Activated T-cell treated with anti-CD3 and anti-CD28 coated beads for 48 hours (primary cell): ENCODE results near the gene HJURP.

Source experiments
- DNase-seq: peaks from one replicate; pipeline ENCODE4 v3.0.0-alpha.2; 2020; ENCODE audit warnings: low read depth

The HJURP gene

GRCh38 chr2:233847248-233847898, 7.0 kb downstream of the HJURP start:
- no peak for DNase-seq

GRCh38 chr2:233846387-233847247, 7.7 kb downstream of the HJURP start:
- no peak for DNase-seq

GRCh38 chr2:233845301-233846060, 8.9 kb downstream of the HJURP start:
- no peak for DNase-seq

DNA sequence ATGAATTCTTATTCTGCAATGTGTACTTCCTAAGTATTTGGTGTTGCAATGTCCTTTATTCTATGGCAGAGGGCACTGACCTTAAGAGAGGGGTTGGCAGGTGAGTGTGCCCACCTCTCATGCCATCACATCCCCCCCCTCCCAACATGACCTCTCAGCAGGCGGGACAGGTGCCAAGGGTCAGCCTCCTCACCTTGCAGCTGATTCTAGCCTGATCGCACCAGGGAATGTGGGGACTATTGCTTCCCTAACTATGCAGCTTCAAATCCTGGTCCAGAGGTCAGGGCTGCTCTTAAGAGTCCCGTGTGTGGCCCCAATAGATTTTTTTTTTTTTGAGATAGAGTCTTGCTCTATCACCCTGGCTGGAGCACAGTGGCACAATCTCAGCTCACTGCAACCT, 9.5 kb downstream of the HJURP start:
- no peak for DNase-seq

GRCh38 chr2:233844064-233844807, 10.1 kb downstream of the HJURP start:
- DNase-seq = no peak

DNA sequence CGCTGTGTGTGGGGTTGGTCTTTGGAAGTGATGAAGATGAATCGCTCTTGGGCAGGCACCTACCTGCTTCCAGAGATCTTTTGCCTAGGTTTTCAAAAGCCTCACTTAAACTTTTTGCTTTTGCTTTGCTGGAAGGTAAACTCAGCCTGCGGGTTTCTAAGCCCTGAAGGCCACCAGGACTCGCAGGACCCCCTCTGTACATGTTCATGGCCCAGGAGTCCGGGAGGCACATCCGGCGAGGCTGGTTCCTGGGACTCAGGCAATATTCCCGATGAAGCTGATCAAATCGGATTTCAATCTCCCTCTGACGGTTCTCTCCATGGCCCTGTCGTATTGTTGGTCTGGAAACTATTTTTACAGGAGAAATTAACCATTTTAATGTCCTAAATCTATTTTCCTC, 13.2 kb downstream of the HJURP start:
- DNase-seq = no peak

DNA sequence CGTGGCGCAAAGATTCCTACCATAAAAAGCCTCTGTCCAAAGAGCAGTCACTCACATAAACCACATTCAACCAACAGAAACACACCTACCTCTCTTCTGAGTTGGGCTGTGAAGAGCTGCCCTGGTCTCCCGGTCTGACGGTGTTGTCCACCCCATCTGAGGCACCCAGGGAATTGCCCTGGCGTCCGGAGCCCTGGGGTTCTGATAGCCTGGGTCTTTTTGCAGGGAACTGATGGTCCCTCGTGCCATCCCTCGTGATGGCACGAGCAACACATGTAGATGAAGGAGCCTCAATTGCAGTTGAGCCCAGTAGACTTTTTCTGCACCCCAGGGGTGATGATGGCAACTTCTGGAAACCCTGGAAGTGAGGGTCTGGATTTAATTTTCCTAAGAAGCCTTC, 13.8 kb downstream of the HJURP start:
- DNase-seq = no peak

DNA sequence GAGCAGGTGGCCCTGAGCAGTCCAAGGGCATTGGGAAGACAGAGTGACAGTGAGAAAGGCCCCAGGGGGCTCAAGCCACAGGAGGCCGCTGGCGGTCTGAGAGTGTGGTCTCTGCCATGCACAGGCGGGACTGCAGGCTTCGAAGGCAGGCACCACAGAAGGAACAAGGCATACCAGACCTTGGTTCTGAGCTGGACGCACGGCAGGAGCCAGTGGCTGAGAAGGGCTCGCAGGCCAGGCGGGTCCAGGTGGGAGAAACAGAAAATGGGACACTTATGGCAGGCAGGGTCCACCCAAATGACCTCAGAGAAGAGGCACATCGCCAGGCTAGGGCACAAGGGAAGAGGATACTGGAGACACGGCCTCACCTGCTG, 14.9 kb downstream of the HJURP start:
- DNase-seq = no peak

GRCh38 chr2:233838726-233839446, 15.4 kb downstream of the HJURP start:
- DNase-seq = no peak

GRCh38 chr2:233838251-233838650, 16.1 kb downstream of the HJURP start:
- DNase-seq = no peak

GRCh38 chr2:233837694-233838229, 16.6 kb downstream of the HJURP start:
- DNase-seq = no peak

DNA sequence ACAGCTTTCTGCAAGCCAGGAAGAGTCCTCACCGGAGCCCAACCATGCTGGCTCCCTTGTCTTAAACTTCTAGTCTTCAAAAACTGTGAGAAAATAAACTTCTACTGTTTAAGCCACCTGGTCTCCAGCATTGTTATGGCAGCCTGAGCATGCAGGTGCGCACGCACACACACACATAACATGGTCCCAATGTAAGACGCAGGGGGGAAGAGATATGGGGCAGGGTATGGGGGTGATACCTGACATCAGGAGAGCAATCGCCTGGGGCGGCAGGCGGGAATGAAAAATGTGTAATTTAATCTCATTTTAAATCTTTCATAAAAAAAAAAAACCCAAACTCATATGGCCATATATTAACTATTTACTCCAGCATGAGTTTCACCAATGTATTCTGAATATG, 18.0 kb downstream of the HJURP start:
- DNase-seq = no peak

- no peak for DNase-seq
These were observed 18.8 kb downstream of the HJURP start for GRCh38 chr2:233835230-233836186.

DNA sequence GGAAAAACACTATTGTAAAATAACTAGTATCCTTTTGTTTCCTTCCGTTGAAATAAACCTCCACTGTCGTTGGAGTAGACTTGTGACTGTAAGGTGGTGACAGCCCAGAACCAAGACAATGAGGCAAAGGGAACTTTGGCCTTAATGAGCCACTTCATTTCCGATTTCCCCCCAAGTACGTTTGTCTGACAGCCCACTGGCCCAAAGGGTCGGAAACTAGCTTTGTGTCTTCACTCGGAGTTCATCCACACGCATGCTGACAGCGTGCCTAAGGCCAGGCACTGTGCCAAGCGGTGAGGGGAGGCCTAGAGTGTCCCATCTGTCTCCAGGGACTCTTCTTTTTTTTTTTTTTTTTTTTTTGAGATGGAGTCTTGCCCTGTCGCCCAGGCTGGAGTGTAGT, 21.0 kb downstream of the HJURP start:
- DNase-seq = no peak

DNA sequence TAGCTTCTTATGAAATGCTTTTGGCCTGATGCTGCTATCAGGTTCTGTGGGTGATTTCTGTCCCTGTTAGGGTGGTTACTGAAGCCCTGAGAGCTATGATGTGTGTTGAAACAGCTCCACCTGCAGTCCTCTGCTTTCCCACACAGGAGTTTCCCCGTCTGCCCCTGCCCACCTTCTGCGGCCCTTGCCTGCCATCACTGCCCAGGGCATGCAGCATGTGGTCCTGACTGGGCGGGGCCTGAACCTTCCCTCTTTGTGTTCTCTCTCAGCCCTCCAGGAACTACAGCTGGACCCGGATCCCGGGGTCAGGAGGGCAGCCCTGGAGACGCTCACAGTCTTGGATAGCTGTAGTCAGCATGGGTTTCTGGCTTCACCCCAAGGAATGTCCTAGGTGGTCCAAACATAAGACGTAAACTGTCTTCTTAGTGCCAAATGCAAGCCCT, 21.4 kb downstream of the HJURP start:
- DNase-seq = no peak

DNA sequence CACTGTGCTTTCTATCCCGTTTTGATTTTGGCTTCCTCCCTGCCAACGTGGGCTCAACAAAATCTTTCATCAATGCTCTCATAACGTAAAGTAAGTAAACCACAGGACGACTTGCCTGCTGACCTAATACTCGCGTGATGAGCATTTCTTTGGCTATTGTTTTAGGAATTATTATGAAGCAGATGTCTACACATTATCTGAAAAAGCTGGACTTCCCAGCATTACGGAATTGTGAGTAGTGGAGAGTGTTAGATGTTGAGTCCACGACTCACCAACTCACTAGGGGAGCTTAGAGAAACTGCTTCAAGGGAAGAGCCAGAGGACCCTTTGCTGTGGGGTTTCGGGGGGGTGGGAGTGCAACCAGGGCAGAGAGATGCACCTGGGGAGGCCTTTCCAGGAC, 21.9 kb downstream of the HJURP start:
- no peak for DNase-seq

DNA sequence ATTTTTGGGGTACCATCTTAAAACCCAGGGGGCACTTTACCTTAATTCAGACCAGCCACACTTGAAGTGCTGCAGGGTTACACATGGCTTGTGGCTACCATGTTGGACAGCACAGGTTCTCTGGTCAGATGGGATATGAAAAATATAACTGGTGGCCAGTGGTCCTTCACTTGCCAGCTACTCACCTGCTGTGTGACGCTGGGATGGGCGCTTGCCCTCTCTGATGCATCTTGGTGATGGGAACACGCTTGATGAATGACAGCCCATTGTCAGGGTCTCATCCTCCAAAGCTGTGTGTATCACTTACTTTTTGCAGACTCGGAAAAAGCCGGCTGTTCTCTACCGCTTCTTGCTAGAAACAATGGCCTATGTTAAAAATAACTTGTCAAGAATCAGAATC, 22.5 kb downstream of the HJURP start:
- no peak for DNase-seq

- no peak for DNase-seq
These were observed 23.2 kb downstream of the HJURP start for GRCh38 chr2:233831011-233831721.

DNA sequence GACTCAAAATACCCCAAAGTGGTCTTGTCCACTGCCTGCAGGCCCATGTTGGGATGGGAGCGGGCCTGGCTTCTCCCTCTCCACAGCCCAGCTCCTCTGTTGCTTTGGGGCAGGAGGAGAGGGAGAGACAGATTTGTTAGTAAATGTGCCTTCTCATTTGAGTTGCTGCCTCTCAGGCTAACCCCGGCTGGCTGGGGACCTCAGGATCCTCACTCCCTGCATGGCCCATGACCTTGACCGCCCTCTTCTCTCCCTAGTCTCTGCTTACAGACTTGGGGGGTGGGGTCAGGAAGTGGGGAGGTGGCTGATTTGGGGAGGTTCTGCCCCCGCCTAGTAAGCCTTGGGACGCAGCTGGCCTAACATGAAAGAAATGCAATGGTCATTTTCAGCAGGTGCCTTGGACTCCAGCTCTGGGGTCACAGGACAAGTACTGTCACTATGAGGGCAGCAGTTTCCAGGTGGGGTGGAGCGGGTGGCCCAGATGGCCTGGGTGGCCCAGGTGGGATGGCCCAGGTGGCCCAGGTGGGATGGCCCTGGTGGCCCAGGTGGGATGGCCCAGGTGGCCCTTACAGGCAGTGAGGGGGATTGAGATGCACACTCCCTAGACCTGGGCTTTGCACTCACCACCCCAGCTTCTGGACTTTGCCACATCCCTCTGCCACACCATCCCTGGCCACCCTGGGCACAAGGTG, 24.1 kb downstream of the HJURP start:
- no peak for DNase-seq
